Peyer's patch (tissue), 4 donors: ENCODE results near the gene FUT3.

Experiments used
- CTCF ChIP-seq, 6 experiments: fragments of 450-650 bp in 4 of 6; fragments of 200-600 bp in 2 of 6; sonication (generic) in 1 of 6; IDR thresholded peaks; one replicate each; pipeline ENCODE4 v1.5.1; 2017 to 2019; ENCODE audit warnings: antibody characterized with exemption in 6 of 6, mild to moderate bottlenecking in 3 of 6, moderate library complexity in 1 of 6
- POLR2A ChIP-seq, 2 donors: fragments of 450-650 bp; IDR thresholded peaks; one replicate each; pipeline ENCODE4 v1.5.1; 2017; ENCODE audit warnings: antibody characterized with exemption in 2 of 2, mild to moderate bottlenecking in 2 of 2, moderate library complexity in 2 of 2

GRCh38 chr19:5894704-5895349, 43.6 kb upstream of the FUT3 start:
- TF ChIP-seq POLR2A (IDR thresholded peaks at IDR 0.05): no peak
- TF ChIP-seq CTCF (IDR thresholded peaks at IDR 0.05): no peak
